GM12878 (cell line): ENCODE results near the gene CPT1C. TPM values are rescaled to one million over a fixed set of nuclear protein-coding genes. Genes with fewer than 3 reads are reported as not detected.

Source experiments
- ATAC-seq: fragments of 200-7000 bp; cut with Tn5 transposase; 3 replicates; pipeline ENCODE4 v1.9.1; 2020; ENCODE audit warnings: mild to moderate bottlenecking, moderate library complexity
- BruUV-seq: library from RNA; stranded (reverse); fragments of 400-500 nt; replicated peaks from 2 replicates; lab custom pipeline; 2021; lab: Mats Ljungman, UMichigan
- CTCF ChIA-PET: fragments of 300-600 bp; sonication (Branson Sonifier 250); formaldehyde crosslinking; extraction: SDS; loops from one replicate; lab custom pipeline; 2021; ENCODE audit warnings: inconsistent platforms; lab: Yijun Ruan, JAX
- POLR2A ChIA-PET: fragments of 350-600 bp; formaldehyde crosslinking; extraction: SDS; loops from one replicate; lab custom pipeline; 2021; ENCODE audit warnings: inconsistent platforms; lab: Charles Lee
- RAD21 ChIA-PET: fragments of 300-600 bp; sonication (Branson Sonifier 250); formaldehyde crosslinking; loops from one replicate; lab custom pipeline; 2023; ENCODE audit warnings: antibody characterized with exemption; ENCODE audit not compliant: unreplicated experiment; lab: Charles Lee
- SMC1A ChIA-PET: fragments of 300-600 bp; sonication (Branson Sonifier 250); formaldehyde crosslinking; loops from one replicate; lab custom pipeline; 2023; ENCODE audit not compliant: unreplicated experiment, uncharacterized antibody; lab: Charles Lee
- DNase-seq: peaks from one replicate; pipeline ENCODE4 v3.0.0-alpha.2; 2011; ENCODE audit warnings: low read depth, low spot score
- FAIRE-seq: peaks from 3 replicates; lab custom pipeline; 2011; peaks lifted over from hg19 to GRCh38; lab: Jason Lieb, UNC
- H2AFZ ChIP-seq: 2 replicates; pipeline ENCODE4 v1.6.0; 2011; ENCODE audit warnings: low read depth, low read length, control low read depth; ENCODE audit not compliant: control insufficient read depth
- H3K27ac ChIP-seq: 2 replicates; pipeline ENCODE4 v1.5.1; 2011; ENCODE audit warnings: control low read depth; ENCODE audit not compliant: control insufficient read depth, insufficient read depth
- H3K27me3 ChIP-seq, 2 experiments: replicated peaks in 1 of 2; 2 replicates each; pipeline versions ENCODE4 v1.6.0 to v1.6.1; 2011; ENCODE audit warnings: low read length in 1 of 2; ENCODE audit not compliant: control insufficient read depth in 2 of 2, insufficient read depth in 2 of 2
- H3K36me3 ChIP-seq, 2 experiments: 2 replicates each; pipeline ENCODE4 v1.5.1; 2011; ENCODE audit warnings: low read length in 1 of 2; ENCODE audit not compliant: control insufficient read depth in 2 of 2, insufficient read depth in 2 of 2
- H3K4me1 ChIP-seq: 2 replicates; pipeline ENCODE4 v1.6.1; 2011; ENCODE audit warnings: mild to moderate bottlenecking, low read length, moderate library complexity, mixed read lengths; ENCODE audit not compliant: control insufficient read depth, insufficient read depth
- H3K4me2 ChIP-seq: 2 replicates; pipeline ENCODE4 v1.6.0; 2011; ENCODE audit warnings: control low read depth; ENCODE audit not compliant: control insufficient read depth, insufficient read depth
- H3K4me3 ChIP-seq: fragments of 200-600 bp; sonication (generic); 2 replicates; pipeline ENCODE4 v1.5.1; 2016
- H3K79me2 ChIP-seq: 2 replicates; pipeline ENCODE4 v1.6.0; 2011; ENCODE audit warnings: low read length; ENCODE audit not compliant: control insufficient read depth, insufficient read depth
- H3K9ac ChIP-seq: 2 replicates; pipeline ENCODE4 v1.8.0; 2011; ENCODE audit warnings: low read length, control low read depth, mixed read lengths; ENCODE audit not compliant: control insufficient read depth, insufficient read depth
- H3K9me3 ChIP-seq: replicated peaks from 3 replicates; pipeline ENCODE4 v1.5.1; 2011; ENCODE audit warnings: mild to moderate bottlenecking, low read length; ENCODE audit not compliant: control insufficient read depth, insufficient read depth
- H4K20me1 ChIP-seq: 2 replicates; pipeline ENCODE4 v1.6.0; 2011; ENCODE audit not compliant: control insufficient read depth, insufficient read depth
- EP300 ChIP-seq, 2 experiments: fragments of 150-350 bp in 1 of 2; IDR thresholded peaks; 2 replicates each; pipeline ENCODE4 v1.6.1; 2011 to 2012; ENCODE audit warnings: low read depth in 2 of 2, low read length in 2 of 2, borderline replicate concordance in 1 of 2, improper control_type of control experiment in 1 of 2, inconsistent platforms in 1 of 2; ENCODE audit not compliant: control insufficient read depth in 1 of 2
- ETV6 ChIP-seq, 2 experiments: fragments of 450-650 bp in 1 of 2; IDR thresholded peaks in 1 of 2; conservative IDR thresholded peaks in 1 of 2; 2 replicates each; pipeline ENCODE4 v1.6.1; 2014; ENCODE audit warnings: antibody characterized with exemption in 1 of 2, borderline replicate concordance in 1 of 2, low read depth in 1 of 2, mild to moderate bottlenecking in 1 of 2, moderate library complexity in 1 of 2
- KAT2A ChIP-seq: conservative IDR thresholded peaks from 2 replicates; pipeline ENCODE4 v1.6.1; 2011; ENCODE audit warnings: low read depth, low read length; ENCODE audit not compliant: control insufficient read depth
- MEF2B ChIP-seq: fragments of 450-650 bp; IDR thresholded peaks from 2 replicates; pipeline ENCODE4 v1.6.1; 2018; ENCODE audit warnings: mild to moderate bottlenecking, moderate library complexity; ENCODE audit not compliant: partially characterized antibody, poor library complexity, severe bottlenecking
- POLR2AphosphoS2 ChIP-seq: IDR thresholded peaks from 2 replicates; pipeline ENCODE4 v1.6.1; 2011; ENCODE audit warnings: low read depth, mild to moderate bottlenecking, low read length, improper control_type of control experiment, moderate library complexity
- RAD21 ChIP-seq: IDR thresholded peaks from 2 replicates; pipeline ENCODE4 v1.6.1; 2011; ENCODE audit warnings: mild to moderate bottlenecking, low read depth, low read length, moderate library complexity; ENCODE audit not compliant: insufficient read depth
- SMAD1 ChIP-seq: fragments of 450-650 bp; IDR thresholded peaks from 2 replicates; pipeline ENCODE4 v1.6.1; 2018; ENCODE audit warnings: mild to moderate bottlenecking, low read depth; ENCODE audit not compliant: partially characterized antibody
- SREBF2 ChIP-seq: IDR thresholded peaks from 2 replicates; pipeline ENCODE4 v1.6.1; 2012; ENCODE audit warnings: mild to moderate bottlenecking, low read length
- WGBS: methylation state at CpG from one replicate; pipeline ENCODE4 v1.1.6; 2016; ENCODE audit warnings: low lambda C conversion rate; ENCODE audit not compliant: insufficient replicate concordance, insufficient coverage; ENCODE audit errors: missing lambda C conversion rate; 5-methylcytosine and 5-hydroxymethylcytosine counted together
- in situ Hi-C: fragments of 300-500 bp; cut with MboI; formaldehyde crosslinking; loops from 9 replicates; pipeline ENCODE4 v1.14.3; 2018; ENCODE audit warnings: mixed read lengths
- intact Hi-C: fragments of 100-400 bp; cut with micrococcal nuclease; formaldehyde crosslinking; loops from one replicate; pipeline ENCODE4 v1.14.2; 2022; ENCODE audit not compliant: unreplicated experiment
- polyA plus RNA-seq, 11 experiments: library from polyadenylated mRNA; depleted of rRNA in 4 of 11; unstranded in 6 of 11; stranded (reverse) in 5 of 11; fragments of >200 nt; fragmentation: Nextera tagmentation in 4 of 11; fragmentation: Illumina TruSeq in 1 of 11; extraction: Ambion mirVana in 4 of 11; extraction: Trizol in 1 of 11; gene quantifications; 1 replicate in 1 of 11; 2 replicates in 10 of 11; pipeline versions ENCODE4 v1.2.1 to v1.2.3, GENCODE V29; 2011 to 2016; ENCODE audit warnings: inconsistent platforms in 2 of 11, missing spikeins in 2 of 11, low read depth in 1 of 11
- total RNA-seq, 4 experiments: library from RNA; depleted of rRNA in 3 of 4; stranded (reverse); fragments of >200 nt in 3 of 4; fragmentation: Illumina TruSeq in 1 of 4; extraction: Trizol in 1 of 4; gene quantifications; 2 replicates each; pipeline versions ENCODE4 v1.2.1 to v1.2.3, GENCODE V29; 2013 to 2021
- TF ChIP-seq, protein P1 (sequence below), 3 experiments: IDR thresholded peaks in 2 of 3; conservative IDR thresholded peaks in 1 of 3; 2 replicates each; pipeline ENCODE4 v1.5.1; 2011; ENCODE audit warnings: low read depth in 3 of 3, low read length in 3 of 3, mild to moderate bottlenecking in 3 of 3, control low read depth in 2 of 3, moderate library complexity in 2 of 3, inconsistent platforms in 1 of 3, mixed read lengths in 1 of 3; ENCODE audit not compliant: control insufficient read depth in 2 of 3, insufficient read depth in 1 of 3; ENCODE audit errors: extremely low read depth in 1 of 3
- TF ChIP-seq, protein P2 (sequence below): IDR thresholded peaks from 2 replicates; pipeline ENCODE4 v1.6.1; 2011; ENCODE audit warnings: low read depth, mild to moderate bottlenecking, low read length, moderate library complexity, borderline replicate concordance; ENCODE audit errors: extremely low read depth
- TF ChIP-seq, protein P3 (sequence below): IDR thresholded peaks from 2 replicates; pipeline ENCODE4 v1.6.1; 2012; ENCODE audit warnings: low read depth, low read length, improper control_type of control experiment
- TF ChIP-seq, protein P4 (sequence below): fragments of 450-650 bp; IDR thresholded peaks from 2 replicates; pipeline ENCODE4 v1.6.1; 2017; ENCODE audit warnings: low read depth, mild to moderate bottlenecking, moderate library complexity

Gene CPT1C
- total and polyA plus RNA-seq, 10 of the 15 experiments (the other 5 are each of a cell fraction or from before 2014, with no cell fraction given) = 0.04 to 0.56 (median 0.21) TPM; not detected in 3

DNA sequence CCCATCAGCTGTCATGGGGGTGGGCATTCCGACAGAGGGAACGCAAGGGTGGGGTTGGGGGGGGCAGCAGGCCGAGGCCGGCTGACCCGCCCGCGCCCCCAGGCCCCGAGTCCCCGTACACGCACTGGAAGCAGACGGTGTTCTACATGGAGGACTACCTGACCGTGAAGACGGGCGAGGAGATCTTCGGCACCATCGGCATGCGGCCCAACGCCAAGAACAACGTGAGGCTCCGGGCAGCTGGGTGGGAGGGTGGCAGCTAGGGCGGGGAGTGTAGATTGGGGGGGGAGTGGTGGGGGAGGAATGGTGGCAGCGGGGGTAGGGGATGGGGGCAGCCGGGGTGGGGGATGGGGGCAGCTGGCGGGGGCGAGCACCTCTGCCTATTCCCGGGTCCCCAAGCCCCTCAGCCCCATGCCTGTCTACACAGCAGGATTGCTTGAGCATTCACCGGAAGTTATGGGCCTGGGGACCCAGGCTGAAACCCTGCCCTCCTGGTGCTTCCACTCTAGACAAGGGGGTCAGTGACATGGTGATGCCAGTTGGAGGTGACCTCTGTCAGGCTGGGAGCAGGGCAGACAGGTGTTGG lies 4.3 kb upstream of the CPT1C start:
- intact Hi-C loops = no loop called here

More for the DNA sequence above, 4.3 kb upstream of the CPT1C start:
- 90% methylated on average over 4 of the region's 27 CpGs for WGBS
- no peak overlapping the region for H3K4me2 ChIP-seq
- no peaks in the 10 kb centered on the region; the same call in 2 of the 3 replicates for H3K9me3 ChIP-seq
- BruUV-seq = no TSS peak
- TF ChIP-seq KAT2A = no peak
- TF ChIP-seq EP300 (IDR thresholded peaks at IDR 0.05; ENCODE audit: borderline replicate concordance in 1 of 2, control insufficient read depth in 1 of 2, low read depth in 2 of 2, low read length in 2 of 2) = no peak
- TF ChIP-seq POLR2AphosphoS2 = no peak
- TF ChIP-seq, protein P1, sequence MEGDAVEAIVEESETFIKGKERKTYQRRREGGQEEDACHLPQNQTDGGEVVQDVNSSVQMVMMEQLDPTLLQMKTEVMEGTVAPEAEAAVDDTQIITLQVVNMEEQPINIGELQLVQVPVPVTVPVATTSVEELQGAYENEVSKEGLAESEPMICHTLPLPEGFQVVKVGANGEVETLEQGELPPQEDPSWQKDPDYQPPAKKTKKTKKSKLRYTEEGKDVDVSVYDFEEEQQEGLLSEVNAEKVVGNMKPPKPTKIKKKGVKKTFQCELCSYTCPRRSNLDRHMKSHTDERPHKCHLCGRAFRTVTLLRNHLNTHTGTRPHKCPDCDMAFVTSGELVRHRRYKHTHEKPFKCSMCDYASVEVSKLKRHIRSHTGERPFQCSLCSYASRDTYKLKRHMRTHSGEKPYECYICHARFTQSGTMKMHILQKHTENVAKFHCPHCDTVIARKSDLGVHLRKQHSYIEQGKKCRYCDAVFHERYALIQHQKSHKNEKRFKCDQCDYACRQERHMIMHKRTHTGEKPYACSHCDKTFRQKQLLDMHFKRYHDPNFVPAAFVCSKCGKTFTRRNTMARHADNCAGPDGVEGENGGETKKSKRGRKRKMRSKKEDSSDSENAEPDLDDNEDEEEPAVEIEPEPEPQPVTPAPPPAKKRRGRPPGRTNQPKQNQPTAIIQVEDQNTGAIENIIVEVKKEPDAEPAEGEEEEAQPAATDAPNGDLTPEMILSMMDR (IDR thresholded peaks at IDR 0.05 in 2 of 3, conservative IDR thresholded peaks at IDR 0.05 in 1 of 3; ENCODE audit: control insufficient read depth in 2 of 3, extremely low read depth in 1 of 3, insufficient read depth in 1 of 3, low read depth in 3 of 3, low read length in 3 of 3) = no peak
- no peak for TF ChIP-seq SREBF2
- no peak for TF ChIP-seq ETV6 (conservative IDR thresholded peaks at IDR 0.05 in 1 of 2, IDR thresholded peaks at IDR 0.05 in 1 of 2; ENCODE audit: borderline replicate concordance in 1 of 2, low read depth in 1 of 2)
- TF ChIP-seq, protein P2, sequence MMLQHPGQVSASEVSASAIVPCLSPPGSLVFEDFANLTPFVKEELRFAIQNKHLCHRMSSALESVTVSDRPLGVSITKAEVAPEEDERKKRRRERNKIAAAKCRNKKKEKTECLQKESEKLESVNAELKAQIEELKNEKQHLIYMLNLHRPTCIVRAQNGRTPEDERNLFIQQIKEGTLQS = no peak
- TF ChIP-seq, protein P3, sequence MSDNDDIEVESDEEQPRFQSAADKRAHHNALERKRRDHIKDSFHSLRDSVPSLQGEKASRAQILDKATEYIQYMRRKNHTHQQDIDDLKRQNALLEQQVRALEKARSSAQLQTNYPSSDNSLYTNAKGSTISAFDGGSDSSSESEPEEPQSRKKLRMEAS = no peak
- no peak for TF ChIP-seq MEF2B
- TF ChIP-seq RAD21 = no peak
- TF ChIP-seq, protein P4, sequence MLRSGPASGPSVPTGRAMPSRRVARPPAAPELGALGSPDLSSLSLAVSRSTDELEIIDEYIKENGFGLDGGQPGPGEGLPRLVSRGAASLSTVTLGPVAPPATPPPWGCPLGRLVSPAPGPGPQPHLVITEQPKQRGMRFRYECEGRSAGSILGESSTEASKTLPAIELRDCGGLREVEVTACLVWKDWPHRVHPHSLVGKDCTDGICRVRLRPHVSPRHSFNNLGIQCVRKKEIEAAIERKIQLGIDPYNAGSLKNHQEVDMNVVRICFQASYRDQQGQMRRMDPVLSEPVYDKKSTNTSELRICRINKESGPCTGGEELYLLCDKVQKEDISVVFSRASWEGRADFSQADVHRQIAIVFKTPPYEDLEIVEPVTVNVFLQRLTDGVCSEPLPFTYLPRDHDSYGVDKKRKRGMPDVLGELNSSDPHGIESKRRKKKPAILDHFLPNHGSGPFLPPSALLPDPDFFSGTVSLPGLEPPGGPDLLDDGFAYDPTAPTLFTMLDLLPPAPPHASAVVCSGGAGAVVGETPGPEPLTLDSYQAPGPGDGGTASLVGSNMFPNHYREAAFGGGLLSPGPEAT = no peak
- no peak for TF ChIP-seq SMAD1
- ATAC-seq = no peak
- SMC1A ChIA-PET = interaction anchor here (0.7 kb wide), 1 partner anchor 301 kb away, joined by 3 read pairs; no protein-coding TSS in a partner anchor
- in situ Hi-C loops = no loop called here
- peaks cover 10% of the 10 kb centered on the region for H3K4me1 ChIP-seq
- H3K27ac ChIP-seq = no peak overlapping the region
- H3K4me3 ChIP-seq = no peak overlapping the region
- DNase-seq = no peak
- CTCF ChIA-PET = no interaction called here
- peaks cover 9% of the 10 kb centered on the region; the same call in 1 of the 2 replicates for H4K20me1 ChIP-seq
- no peaks in the 10 kb centered on the region; a peak in 1 of 4 replicates for H3K27me3 ChIP-seq
- H3K36me3 ChIP-seq = peaks cover 24 to 45% of the 10 kb centered on the region in 2 experiments
- H3K9ac ChIP-seq = no peak overlapping the region
- peaks cover 6% of the 10 kb centered on the region for H3K79me2 ChIP-seq
- POLR2A ChIA-PET = interaction anchor here (0.8 kb wide), 1 partner anchor 115 kb away, joined by 6 read pairs; no protein-coding TSS in a partner anchor
- RAD21 ChIA-PET = no interaction called here
- no peak overlapping the region for H2AFZ ChIP-seq
- FAIRE-seq = no peak
